Activated B cell treated with CpG ODN at 0.5 μM for 24 hours (primary cell): ENCODE measurements around the gene PRKCZ. TPM values are rescaled to one million over a fixed set of nuclear protein-coding genes. Genes with fewer than 3 reads are reported as not detected.
"Not testable (repeated sequence)": the region's sequence is repeated elsewhere in the genome, so short reads cannot be mapped to it uniquely, and the experiment has no call there.

Source experiments
- ATAC-seq: fragments of 200-7000 bp; cut with Tn5 transposase; one replicate; pipeline ENCODE4 v1.10.0; 2021; ENCODE audit warnings: low read depth, mild to moderate bottlenecking, moderate library complexity
- CTCF ChIA-PET: fragments of 350-600 bp; sonication (Branson Sonifier 250); formaldehyde crosslinking; loops from one replicate; lab custom pipeline; 2021; ENCODE audit warnings: antibody characterized with exemption; lab: Charles Lee
- POLR2A ChIA-PET: fragments of 350-600 bp; sonication (Branson Sonifier 250); formaldehyde crosslinking; loops from one replicate; lab custom pipeline; 2021; ENCODE audit warnings: antibody characterized with exemption; lab: Charles Lee
- DNase-seq: peaks from one replicate; pipeline ENCODE4 v3.0.0; 2022
- H3K27ac Mint-ChIP-seq: one replicate; pipeline ENCODE4 v1.8.0; 2020; ENCODE audit warnings: mixed read lengths
- H3K27me3 Mint-ChIP-seq: one replicate; pipeline ENCODE4 v1.8.0; 2021; ENCODE audit warnings: mixed read lengths
- H3K36me3 Mint-ChIP-seq: one replicate; pipeline ENCODE4 v1.8.0; 2021; ENCODE audit warnings: low read depth, mixed read lengths
- H3K4me1 Mint-ChIP-seq: one replicate; pipeline ENCODE4 v1.8.0; 2021; ENCODE audit warnings: mixed read lengths
- H3K4me3 Mint-ChIP-seq: one replicate; pipeline ENCODE4 v1.8.0; 2020; ENCODE audit warnings: mild to moderate bottlenecking, mixed read lengths
- H3K9me3 Mint-ChIP-seq: one replicate; pipeline ENCODE4 v1.8.0; 2020; ENCODE audit warnings: mixed read lengths
- CTCF ChIP-seq: fragments of 200-600 bp; IDR thresholded peaks from one replicate; pipeline ENCODE4 v1.8.0; 2022; ENCODE audit warnings: antibody characterized with exemption, mild to moderate bottlenecking
- intact Hi-C: fragments of 100-400 bp; cut with micrococcal nuclease; formaldehyde crosslinking; loops from one replicate; pipeline ENCODE4 v1.15.1; 2024
- total RNA-seq: library from RNA; stranded (reverse); gene quantifications from 2 replicates; pipeline ENCODE4 v1.2.3, GENCODE V29; 2022

PRKCZ gene
- total RNA-seq, 1 donor from 2014 or later, result 28.5 TPM

GRCh38 chr1:2111674-2112035 is 61.4 kb downstream of the PRKCZ start:
- POLR2A ChIA-PET, result interaction anchor here (1.0 kb wide), 1 partner anchor 15 kb away, joined by 3 read pairs; no protein-coding TSS in a partner anchor
- intact Hi-C loops, result loop anchor here (1.0 kb wide), 2 partner anchors 22 to 61 kb away; partner anchors contain the start of gene PRKCZ

GRCh38 chr1:2112280-2112701 is 62.1 kb downstream of the PRKCZ start:
- ChIA-PET POLR2A (interaction anchor here (1.0 kb wide), 1 partner anchor 14 kb away, joined by 3 read pairs; no protein-coding TSS in a partner anchor), CTCF (no interaction called here)
- Mint-ChIP-seq H3K9me3 (no peaks in the 10 kb centered on the region), H3K27ac (peak overlapping the region; percentile 68), H3K27me3 (no peaks in the 10 kb centered on the region), H3K4me3 (peak overlapping the region; percentile 28), H3K4me1 (peaks cover 30% of the 10 kb centered on the region), H3K36me3 (peaks cover 2% of the 10 kb centered on the region)
- DNase-seq, result peak; percentile 50
- TF ChIP-seq CTCF, result no peak
- peak; percentile 89 for ATAC-seq
- intact Hi-C loops, result loop anchor here (1.0 kb wide), 2 partner anchors 21 to 62 kb away; partner anchors contain the start of gene PRKCZ

More at GRCh38 chr1:2111674-2112035, 61.4 kb downstream of the PRKCZ start:
- H3K36me3 Mint-ChIP-seq, result peaks cover 8% of the 10 kb centered on the region
- peaks cover 30% of the 10 kb centered on the region for H3K4me1 Mint-ChIP-seq
- H3K27me3 Mint-ChIP-seq, result no peaks in the 10 kb centered on the region
- peak overlapping the region; percentile 68 for H3K27ac Mint-ChIP-seq
- TF ChIP-seq CTCF, result no peak
- CTCF ChIA-PET, result no interaction called here
- no peaks in the 10 kb centered on the region for H3K9me3 Mint-ChIP-seq
- ATAC-seq (no peak), DNase-seq (no peak)
- H3K4me3 Mint-ChIP-seq, result peak overlapping the region; percentile 28

- POLR2A ChIA-PET, result interaction anchor here (1.4 kb wide), 1 partner anchor 13 kb away, joined by 4 read pairs; no protein-coding TSS in a partner anchor
- no peaks in the 10 kb centered on the region for H3K27me3 Mint-ChIP-seq
- CTCF ChIA-PET, result no interaction called here
Measured at GRCh38 chr1:2113620-2114135, 63.5 kb downstream of the PRKCZ start.

GRCh38 chr1:2114635-2115007 is 64.4 kb downstream of the PRKCZ start:
- POLR2A ChIA-PET, result interaction anchor here (1.4 kb wide), 1 partner anchor 12 kb away, joined by 4 read pairs; no protein-coding TSS in a partner anchor
- H3K9me3 Mint-ChIP-seq, H3K27me3 Mint-ChIP-seq, H3K27ac Mint-ChIP-seq, ATAC-seq, H3K36me3 Mint-ChIP-seq, DNase-seq, H3K4me3 Mint-ChIP-seq, intact Hi-C loops: not testable (repeated sequence)
- CTCF ChIA-PET, result interaction anchor here (1.4 kb wide), 1 partner anchor 25 kb away, joined by 5 read pairs; no protein-coding TSS in a partner anchor
- H3K4me1 Mint-ChIP-seq, result peaks cover 40% of the 10 kb centered on the region

More at GRCh38 chr1:2113620-2114135, 63.5 kb downstream of the PRKCZ start:
- peak overlapping the region; percentile 35 for H3K27ac Mint-ChIP-seq
- H3K4me1 Mint-ChIP-seq, result peaks cover 35% of the 10 kb centered on the region
- DNase-seq, result no peak
- no peak for ATAC-seq
- H3K9me3 Mint-ChIP-seq, result peaks cover 2% of the 10 kb centered on the region
- H3K36me3 Mint-ChIP-seq, result peaks cover 3% of the 10 kb centered on the region
- no peak overlapping the region for H3K4me3 Mint-ChIP-seq
- intact Hi-C loops, result no loop called here
- no peak for TF ChIP-seq CTCF

- peaks cover 8% of the 10 kb centered on the region for H3K36me3 Mint-ChIP-seq
- no peak overlapping the region for H3K27ac Mint-ChIP-seq
- ATAC-seq, result no peak
- no peak for TF ChIP-seq CTCF
- no peak for DNase-seq
- H3K9me3 Mint-ChIP-seq, result peaks cover 6% of the 10 kb centered on the region
- ChIA-PET CTCF (interaction anchor here (1.4 kb wide), 1 partner anchor 25 kb away, joined by 5 read pairs; no protein-coding TSS in a partner anchor), POLR2A (no interaction called here)
- intact Hi-C loops, result no loop called here
- peaks cover 43% of the 10 kb centered on the region for H3K4me1 Mint-ChIP-seq
- H3K27me3 Mint-ChIP-seq, result no peaks in the 10 kb centered on the region
- H3K4me3 Mint-ChIP-seq, result no peak overlapping the region
Measured at GRCh38 chr1:2115008-2115641, 64.9 kb downstream of the PRKCZ start.
